Stimulated activated CD4-positive, alpha-beta T cell treated with anti-CD3 and anti-CD28 coated beads, Interleukin-2, amount 100 ng/mL, for 48 hours (primary cell): ENCODE data around the gene MPPE1.
"Not testable (repeated sequence)": the region's sequence is repeated elsewhere in the genome, so short reads cannot be mapped to it uniquely, and the experiment has no call there.

Experiments used
- DNase-seq, 2 donors: peaks; one replicate each; pipeline ENCODE4 v3.0.0-alpha.2; 2020

Gene MPPE1

DNA sequence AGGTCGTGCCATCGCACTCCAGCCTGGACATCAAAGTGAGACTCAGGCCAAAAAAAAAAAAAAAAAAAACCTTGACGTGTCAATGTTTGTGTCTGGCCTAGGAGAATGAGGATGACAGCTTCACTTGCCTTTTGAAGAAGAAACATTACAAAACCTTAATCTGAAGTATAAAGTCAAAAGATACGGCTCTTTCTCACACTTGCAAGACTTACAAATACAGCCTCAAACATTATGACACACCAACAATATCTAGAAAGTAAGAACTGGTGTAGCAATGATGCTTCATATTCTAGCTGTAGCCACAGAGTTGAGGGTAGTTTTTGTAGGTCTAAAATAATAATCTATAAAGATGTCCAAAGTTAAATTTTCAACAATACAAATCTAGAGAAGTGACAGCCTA, 25.5 kb downstream of the MPPE1 start:
- no peak for DNase-seq

DNA sequence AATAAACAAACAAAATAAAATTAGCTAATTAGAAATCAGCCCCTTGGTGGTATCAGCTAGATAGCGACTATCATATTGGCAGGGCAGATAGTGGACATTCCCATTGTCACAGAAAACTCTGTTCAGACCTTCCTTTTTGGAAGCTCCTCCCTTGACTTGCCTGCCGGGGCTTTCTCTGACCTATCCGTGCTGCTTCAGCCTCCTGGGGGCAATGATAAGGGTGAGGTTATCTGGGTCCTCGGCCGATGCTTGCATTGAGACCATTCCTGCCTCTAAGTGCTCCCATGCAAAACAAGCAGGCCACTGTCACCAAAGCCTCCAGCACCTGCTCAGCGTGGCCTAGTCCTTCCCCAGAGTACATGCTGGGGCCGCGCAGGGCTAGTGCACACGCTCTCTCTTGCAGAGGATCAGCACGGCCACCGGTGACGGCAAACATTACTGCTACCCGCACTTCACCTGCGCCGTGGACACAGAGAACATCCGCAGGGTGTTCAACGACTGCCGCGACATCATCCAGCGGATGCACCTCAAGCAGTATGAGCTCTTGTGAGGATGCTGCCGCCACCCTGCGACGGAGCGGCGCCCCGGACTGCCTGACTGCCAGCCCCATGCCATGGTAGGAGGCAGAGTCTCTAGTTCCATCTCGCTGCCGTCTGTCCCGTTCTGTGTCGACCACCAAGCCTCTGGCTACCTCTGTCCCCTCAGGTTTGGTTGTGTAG, 27.4 kb downstream of the MPPE1 start:
- no peak for DNase-seq

DNA sequence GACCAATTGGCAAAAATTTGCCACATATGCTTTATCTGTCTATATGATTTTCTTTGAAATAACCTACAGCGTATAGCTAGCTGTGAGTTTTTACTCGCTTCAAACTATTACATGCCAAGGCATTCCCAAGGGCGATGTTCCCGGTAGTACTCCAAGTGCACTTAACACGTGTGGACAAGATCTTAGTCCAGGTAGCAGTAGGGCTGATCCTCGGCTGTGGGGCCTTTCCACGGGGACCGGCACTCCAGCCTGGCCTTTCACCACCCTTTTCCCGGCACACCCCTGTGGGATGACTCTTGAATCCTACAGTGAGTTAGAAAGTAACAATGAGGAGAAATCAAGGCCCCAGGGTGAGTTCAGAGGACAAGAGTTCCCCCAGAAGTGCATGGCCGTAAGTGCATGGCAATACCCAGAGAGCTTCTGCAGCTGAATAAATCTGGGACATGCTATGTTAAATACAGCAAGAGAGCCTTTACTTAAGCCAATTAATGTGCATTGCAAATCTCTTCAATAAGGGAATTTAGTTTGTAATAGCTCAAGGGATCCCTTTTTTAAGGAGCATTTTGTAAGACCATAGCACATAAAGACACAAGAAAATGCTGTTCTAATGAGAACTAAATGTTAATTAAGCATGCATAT, 30.5 kb downstream of the MPPE1 start:
- no peak for DNase-seq

DNA sequence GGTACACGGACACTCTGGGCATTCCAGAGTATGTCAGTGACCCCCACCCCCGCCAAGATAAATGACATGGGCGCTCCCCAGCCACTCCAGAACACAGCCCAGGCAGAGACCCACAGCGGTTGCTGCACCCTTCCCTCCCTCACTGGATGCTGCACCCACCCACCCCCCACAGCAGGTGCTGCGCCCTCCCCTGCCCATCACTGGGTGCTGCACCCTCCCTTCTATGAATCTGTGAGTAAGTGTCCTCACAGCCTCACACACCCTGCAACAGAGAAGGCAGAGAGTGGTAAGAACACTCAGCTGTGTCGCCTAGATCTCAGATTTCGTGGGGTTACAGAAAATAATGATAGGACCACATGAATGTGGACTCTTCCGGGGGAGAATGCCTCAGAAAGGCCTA, 33.4 kb downstream of the MPPE1 start:
- no peak for DNase-seq

DNA sequence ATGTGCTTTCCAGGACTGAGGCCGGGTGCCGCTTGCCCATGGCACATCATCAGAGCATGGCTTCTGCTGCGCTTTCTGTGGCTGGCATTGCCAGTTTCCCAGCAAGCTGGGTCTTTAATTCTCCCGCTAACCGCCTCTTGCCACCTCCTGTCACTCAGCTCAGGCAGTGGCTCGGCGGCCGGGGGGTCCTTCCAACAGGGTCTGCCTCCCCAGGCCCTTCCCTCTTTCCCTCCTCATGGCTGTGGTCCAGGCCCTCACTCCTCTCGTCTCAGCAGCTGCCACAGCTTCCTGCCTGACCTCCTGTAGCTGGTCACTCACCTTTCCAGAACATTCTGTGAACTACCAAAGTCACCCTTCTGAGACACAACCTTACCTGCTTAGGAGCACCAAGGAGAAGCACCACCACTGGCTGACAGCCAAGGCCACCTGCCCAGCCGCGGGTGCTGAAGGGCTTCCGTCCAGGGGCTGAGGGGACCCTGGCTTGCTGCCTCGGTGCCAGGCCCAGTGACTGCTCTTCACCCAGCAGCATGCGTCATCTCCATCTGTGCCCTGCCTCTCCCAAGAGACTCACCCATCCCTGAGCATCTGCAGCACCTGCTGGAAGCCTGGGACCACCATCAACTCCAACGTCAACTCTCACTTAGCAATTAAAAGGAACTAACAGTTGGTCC, 34.3 kb downstream of the MPPE1 start:
- DNase-seq, result no peak

DNA sequence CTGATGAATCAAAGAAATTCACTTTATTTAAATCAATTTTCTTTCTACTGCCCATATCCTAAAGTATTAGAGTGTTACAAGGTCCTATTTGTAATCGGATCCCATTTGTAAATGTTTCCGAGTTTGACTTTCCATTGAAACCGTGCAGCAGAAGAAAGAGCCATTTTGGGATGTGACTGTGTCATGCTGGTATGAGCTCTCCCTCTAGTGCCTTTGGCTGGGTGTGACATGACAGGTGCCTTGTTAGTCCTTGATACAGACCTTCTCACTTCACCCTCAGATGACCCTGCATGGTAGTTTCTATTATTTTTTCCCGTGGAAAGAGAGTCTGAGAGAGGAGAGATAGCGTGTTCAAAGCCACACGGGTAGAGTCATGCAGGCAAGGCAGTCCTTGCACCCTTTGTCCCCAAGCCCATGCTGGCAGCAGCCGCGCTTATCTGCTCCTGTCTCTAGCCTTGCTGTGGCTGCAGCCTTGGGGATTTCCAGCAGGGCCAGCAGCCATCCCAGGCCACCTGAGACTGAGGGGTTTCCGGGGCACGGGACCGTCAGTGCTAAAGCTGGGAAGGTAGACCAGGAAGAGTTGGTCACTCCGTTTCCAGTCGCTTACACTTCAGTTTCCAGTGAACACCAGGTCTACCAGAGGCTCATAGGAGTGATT, 35.5 kb downstream of the MPPE1 start:
- DNase-seq, result no peak

DNA sequence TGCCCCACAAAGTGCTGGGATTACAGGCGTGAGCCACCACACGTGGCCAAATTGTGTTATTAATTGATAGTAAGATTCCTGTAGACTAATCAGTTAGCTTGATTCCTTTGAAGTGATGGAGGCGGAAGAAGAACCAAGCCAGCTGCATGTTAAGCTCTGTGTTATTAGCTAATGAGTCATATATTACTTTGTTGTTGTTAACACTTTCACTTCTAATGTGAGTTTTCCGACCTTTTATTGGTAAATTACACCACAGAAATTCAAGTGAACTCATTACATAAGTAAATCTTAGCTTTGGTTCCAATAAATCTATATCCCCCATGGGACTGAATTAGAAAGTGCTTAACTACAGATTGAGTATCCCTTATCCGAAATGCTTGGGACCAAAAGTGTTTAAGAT, 36.6 kb downstream of the MPPE1 start:
- no peak for DNase-seq

DNA sequence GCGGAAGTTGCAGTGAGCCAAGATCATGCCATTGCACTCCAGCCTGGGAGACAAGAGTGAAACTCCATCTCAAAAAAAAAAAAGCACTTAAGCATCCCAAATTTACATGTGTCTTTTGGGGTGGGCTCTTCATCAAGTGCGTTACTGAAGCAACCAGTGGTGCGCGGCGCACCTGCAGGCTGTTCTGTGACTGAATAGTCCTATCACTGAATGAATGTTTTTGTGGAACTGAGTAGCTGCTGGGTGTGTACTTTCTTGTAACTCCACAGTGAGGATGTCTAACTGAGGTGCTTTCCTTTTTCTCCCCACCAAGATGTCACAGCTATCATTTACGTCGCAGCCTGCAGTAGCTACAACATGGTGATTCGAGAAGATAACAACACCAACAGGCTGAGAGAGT, 39.9 kb downstream of the MPPE1 start:
- DNase-seq, result no peak

DNA sequence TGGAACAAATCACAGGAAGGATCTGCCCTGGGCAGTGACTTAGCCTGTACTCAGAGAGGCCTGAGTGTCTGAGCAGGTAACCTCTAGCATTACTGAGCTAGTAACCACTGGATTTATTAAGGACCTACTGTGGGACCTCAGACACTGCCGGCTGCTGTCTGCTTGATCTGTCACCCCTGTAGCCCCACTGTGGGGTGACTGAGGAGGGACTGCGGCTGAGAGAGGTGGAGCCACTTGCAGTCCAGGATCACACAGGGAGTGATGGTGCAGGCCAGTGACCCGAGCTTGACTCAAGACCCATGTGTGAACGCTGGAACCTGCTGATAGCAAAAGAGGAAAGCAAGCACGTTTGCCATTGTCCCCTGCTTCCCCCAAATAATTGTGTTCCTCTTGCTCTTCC, 41.4 kb downstream of the MPPE1 start:
- DNase-seq, result no peak

DNA sequence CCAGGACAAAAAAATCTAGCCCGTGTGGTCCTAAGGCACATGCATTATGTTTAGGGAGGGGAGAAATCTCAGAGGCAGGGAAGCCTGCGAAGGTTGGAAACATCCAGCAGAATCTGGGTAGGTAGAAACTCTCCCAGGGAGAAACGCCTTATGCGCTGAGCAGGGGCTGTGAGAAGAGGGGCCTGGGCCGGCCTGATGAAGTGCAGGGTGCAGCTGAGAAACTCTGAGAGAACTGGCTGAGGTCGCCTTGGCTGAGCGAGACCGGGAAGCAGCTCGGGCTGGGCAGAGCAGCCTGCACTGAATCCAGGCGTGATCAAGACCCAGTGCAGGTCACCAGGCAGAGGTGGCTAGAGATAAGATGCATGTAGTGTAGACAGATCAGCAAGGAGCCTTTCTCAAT, 41.8 kb downstream of the MPPE1 start:
- DNase-seq, result no peak

DNA sequence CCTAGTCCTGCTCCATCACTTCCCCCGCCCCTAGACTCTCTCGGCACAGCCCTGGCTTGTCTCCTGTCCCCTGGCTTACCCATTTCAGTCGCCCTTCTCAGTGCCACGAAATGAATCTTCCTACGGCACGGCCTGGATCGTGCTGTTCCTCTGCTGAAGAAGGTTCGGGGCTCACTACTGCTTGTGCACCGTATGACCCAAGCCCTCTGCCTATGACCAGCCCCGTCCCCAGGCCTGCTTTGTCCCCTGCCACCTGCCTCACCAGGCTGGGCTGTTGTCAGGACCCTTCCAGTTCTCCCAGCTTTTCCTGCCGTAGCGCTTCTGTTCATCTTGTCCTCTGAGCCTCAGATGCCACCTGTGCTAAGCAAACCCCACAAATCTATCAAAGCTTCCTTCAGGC, 43.0 kb downstream of the MPPE1 start:
- no peak for DNase-seq

DNA sequence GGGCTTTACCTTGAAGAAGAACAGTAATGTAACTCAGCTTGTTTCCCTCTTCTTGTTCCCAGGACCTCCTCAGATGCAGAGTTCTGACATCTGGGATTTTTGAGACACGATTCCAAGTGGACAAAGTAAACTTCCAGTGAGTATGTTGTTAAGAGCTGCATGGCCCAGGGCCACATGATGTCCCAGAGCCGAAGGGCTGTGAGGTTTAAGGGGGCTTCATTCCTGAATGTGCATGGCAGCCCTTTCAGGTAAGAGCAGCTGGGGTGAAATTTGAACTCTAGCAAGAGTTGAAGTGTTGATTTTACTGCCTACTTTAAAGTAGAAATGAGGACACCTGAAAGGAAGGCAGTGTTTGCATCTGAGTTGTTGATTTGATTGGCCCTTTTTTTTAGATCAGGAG, 43.6 kb downstream of the MPPE1 start:
- DNase-seq, result no peak

DNA sequence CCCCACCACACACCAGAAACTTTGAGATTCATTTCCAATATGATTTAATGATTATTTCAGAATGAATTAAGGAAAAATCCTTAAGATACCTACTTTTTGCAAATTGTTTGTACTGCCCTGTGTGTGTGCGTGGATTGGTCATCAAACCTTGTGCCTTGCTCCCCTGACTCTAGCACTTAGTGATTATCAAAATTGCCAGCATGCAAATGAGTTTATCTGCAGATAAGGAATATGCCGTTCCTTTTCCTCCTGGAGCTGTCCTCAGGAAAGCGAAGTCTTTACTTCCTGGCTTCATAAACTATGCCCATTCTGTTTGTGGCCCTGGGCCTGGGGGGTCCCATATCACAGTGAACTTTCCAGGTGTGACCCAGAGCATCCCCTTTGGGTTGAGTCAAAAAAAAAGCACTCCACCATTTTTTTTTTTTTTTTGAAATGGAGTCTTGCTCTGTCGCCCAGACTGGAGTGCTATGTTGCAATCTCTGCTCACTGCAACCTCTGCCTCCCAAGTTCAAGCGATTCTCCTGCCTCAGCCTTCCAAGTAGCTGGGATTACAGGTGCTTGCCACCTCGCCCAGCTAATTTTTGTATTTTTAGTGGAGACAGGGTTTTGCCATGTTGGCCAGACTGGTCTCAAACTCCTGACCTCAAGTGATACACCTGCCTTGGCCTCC, 45.5 kb downstream of the MPPE1 start:
- no peak for DNase-seq

DNA sequence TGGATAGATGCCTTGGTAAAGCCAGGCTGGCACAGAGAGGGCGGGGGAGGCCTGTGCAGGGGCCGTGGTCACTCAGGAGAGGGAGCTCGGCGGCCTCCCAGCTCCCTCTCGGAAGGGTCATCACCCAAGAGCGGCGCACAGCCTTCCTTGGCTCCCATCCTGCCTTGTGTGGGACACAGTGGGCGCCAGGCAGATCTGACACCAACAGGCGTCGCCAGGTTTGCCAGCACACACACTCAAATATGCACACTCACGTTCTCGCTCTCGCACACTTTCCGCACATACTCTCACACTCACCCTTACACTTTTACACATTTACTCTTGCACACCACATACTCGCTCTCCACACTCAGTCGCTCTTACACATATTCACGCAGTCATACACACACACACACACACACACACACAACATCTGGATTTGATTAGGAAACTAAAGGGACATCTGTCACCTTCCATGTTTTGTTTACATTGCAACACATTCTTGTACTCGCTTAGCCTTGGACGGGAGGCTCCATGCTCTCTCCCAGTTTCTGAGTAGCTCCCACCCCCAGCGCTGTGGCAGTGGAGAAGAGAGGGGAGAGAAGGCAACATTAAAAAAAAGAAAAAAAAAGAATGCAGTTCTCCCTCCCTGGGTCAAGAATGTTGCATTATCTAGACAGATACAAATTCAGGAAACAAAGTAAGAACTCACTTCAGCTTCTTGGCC, 46.4 kb downstream of the MPPE1 start:
- DNase-seq, result no peak

DNA sequence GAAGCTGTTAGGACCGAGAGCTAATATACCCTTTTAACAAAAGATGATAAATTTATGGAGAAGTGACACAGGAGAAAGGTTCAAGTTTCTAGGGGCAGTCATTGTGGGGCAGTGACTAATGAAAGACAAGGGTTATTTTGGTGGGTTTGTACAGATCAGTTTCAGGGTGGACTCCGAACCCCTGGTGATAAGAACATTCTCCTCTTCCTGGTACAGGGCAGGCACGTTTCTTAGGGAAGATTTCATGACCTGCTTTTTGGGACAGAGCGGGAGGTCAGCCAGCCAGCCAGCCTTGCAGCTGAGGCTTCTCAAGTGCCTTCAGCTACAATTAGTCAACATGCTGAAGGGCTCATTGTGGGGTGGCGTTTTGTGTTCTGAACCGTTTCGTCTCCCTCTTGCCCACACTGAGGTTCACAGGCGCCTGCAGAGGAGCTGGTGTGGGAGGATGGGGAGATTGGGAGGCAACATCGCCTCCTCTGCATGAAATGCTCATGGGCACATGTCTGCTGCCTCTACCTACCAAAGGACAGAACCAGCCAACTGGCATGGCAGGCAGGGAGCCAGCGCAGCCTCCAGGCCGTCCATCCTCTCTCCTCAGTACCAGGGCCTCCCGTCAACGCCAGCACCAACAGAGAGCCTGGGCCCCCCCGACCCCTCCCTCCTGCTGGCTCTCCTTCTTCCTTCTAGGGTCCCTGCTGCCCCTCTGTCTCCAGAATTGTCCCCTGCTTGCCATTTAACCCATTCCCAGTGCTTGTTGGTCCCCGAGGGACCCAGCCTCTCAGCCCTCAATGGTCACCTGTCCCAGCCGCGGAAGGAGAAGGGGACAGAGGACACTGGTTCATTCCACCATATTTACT, 47.3 kb downstream of the MPPE1 start:
- DNase-seq, result no peak

DNA sequence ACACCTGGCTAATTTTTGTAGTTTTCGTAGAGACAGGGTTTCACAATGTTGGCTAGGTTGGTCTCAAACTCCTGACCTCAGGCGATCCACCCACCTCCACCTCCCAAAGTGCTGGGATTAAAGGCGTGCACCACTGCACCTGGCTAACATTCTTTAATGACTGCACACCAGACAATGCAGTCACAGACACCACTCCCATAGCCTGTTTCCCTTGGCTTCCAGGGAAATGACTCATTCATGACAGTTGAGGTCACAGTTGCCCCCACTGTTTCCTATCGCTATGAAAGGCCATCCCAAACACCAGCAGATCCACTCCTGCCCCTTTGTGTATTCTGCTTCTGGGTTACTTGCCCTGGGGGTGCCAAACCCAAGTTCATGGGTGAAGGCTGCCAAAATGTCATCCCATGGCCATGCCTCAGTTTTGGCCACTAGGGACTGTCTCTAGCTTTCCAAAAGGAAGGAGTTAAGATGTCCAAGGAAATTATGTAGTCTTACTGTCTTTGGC, 48.2 kb downstream of the MPPE1 start:
- DNase-seq, result no peak

DNA sequence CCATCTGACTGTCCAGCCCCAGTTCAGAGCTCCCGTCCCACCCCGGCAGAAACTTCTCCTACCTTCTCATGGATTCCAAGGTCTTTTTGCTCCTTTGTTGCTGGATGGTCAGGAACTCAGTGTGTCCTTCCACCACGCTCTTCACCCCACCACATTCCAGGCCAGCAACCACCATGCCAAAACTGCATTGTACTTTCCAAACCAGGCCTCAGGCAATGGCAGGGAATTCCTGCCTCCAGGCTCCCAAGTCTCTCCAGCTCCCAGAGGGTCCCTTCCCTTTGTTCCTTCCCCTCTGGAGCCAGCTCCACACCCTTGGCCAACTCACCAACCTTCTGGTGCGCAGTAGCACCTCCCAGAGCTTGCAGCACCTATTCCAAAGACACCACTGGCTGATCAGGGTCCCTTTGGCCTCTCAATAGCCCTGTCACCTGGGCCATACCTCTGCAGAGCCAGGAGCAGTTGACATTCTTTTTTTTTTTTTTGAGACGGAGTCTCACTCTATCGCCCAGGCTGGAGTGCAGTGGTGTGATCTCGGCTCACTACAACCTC, 48.8 kb downstream of the MPPE1 start:
- DNase-seq, result no peak

DNA sequence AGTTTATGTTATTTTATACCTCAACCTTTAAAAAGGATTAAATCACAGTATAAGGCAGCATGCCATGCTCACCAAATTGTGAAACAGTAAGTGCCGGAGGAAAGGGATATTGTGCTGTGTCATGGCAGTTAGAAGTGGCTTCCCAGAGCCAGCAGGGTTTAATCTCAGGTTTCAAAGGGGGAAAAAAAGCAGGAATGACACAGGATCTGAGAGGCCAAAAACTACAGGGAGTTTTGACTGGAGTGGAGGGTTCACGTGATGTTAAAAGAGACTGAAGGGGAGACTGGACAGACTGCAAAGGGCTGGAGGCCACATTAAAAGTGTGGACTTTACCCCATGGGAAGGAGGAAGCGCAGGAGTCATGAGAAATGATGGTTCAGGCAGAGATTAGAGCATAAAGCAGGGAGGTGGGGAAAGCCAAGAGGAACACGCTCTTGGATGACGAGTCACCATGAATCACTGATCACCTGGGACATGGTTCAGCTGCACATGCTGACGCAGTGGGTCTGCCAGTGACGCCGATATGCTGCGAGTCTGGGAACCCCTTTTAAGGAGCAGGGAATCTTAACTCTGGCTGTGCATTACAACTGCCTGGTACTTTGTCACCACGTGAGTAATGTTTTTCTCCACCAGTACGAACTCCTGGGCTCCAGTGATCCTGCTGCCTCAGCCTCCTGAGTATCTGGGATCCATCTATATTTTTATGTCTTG, 50.8 kb downstream of the MPPE1 start:
- no peak for DNase-seq

DNA sequence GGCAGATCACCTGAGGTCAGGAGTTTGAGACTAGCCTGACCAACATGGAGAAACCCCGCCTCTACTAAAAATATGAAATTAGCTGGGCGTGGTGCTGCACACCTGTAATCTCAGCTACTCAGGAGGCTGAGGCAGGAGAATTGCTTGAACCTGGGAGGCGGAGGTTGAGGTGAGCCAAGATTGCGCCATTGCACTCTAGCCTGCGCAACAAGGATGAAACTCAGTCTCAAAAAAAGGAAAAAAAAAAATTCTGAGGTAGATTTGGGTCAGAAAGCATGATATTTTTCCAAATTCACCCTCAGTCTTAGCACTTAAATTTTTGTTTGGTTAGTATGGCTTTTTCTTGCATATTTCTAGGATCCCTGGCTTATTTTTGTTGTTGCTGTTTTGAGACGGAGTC, 53.6 kb downstream of the MPPE1 start:
- DNase-seq, result not testable (repeated sequence)

DNA sequence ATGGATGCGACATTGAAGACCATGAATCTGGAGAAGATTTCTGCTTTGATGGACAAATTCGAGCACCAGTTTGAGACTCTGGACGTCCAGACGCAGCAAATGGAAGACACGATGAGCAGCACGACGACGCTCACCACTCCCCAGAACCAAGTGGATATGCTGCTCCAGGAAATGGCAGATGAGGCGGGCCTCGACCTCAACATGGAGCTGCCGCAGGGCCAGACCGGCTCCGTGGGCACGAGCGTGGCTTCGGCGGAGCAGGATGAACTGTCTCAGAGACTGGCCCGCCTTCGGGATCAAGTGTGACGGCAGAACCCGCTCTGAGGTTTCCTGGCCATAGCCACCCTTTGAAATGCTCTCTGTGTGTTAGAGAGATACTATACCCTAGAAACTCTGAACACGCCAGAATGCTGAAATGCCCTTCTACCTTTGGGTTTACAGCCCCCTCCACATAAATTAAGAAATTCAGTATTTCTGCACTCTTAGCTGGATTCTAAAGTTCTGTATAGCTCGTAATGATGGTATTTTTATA, 56.2 kb downstream of the MPPE1 start:
- peak; percentile 16 to 26 for DNase-seq
